OCI-M1 (cell line): Measurements from ENCODE around the gene KLHL6.
A peak's percentile ranks its signal among the peaks of the same experiment; 100 is the strongest.
"Not testable (repeated sequence)": the region's sequence is repeated elsewhere in the genome, so short reads cannot be mapped to it uniquely, and the experiment has no call there.

Experiments
- DNase-seq: peaks from one replicate; lab custom pipeline; 2025; lab: John Stamatoyannopoulos, UW

KLHL6 gene

GRCh38 chr3:183443395-183444385 lies 111.8 kb downstream of the KLHL6 start:
- DNase-seq: no peak

- DNase-seq: no peak
Measured at GRCh38 chr3:183442994-183443393, 112.5 kb downstream of the KLHL6 start.

- not testable (repeated sequence) for DNase-seq
Measured at GRCh38 chr3:183440521-183440920, 115.0 kb downstream of the KLHL6 start.

GRCh38 chr3:183439515-183439914 lies 116.0 kb downstream of the KLHL6 start:
- peak; percentile 8 for DNase-seq

GRCh38 chr3:183438735-183439134 lies 116.8 kb downstream of the KLHL6 start:
- DNase-seq: peak; percentile 7

- DNase-seq: no peak
Measured at GRCh38 chr3:183437666-183438564, 117.6 kb downstream of the KLHL6 start.
